H1 (cell line): ENCODE measurements around the gene PPP6R1. TPM values are rescaled to one million over a fixed set of nuclear protein-coding genes. Genes with fewer than 3 reads are reported as not detected.

ENCODE experiments used
- JUND ChIP-seq: IDR thresholded peaks from 2 replicates; pipeline ENCODE4 v1.6.1; 2011; ENCODE audit warnings: mild to moderate bottlenecking, improper control_type of control experiment, low read length
- polyA plus RNA-seq, 7 experiments: library from polyadenylated mRNA; depleted of rRNA in 3 of 7; stranded (reverse) in 5 of 7; unstranded in 2 of 7; fragments of >200 nt in 5 of 7; fragments of 200-250 nt in 2 of 7; gene quantifications; 1 replicate in 5 of 7; 2 replicates in 1 of 7; 4 replicates in 1 of 7; pipeline versions ENCODE4 v1.2.1 to v1.2.3, GENCODE V29; 2011 to 2013; ENCODE audit warnings: missing spikeins in 2 of 7, mixed read lengths in 2 of 7
- total RNA-seq: library from RNA; stranded (reverse); fragmentation: NEBNext Ultra II Directional; extraction: Animal tissue kit (Norgen Biotek cat#: 25700); gene quantifications from 2 replicates; pipeline ENCODE4 v1.2.1, GENCODE V29; 2021

The PPP6R1 gene
- total and polyA plus RNA-seq, 2 of the 8 experiments (the other 6 are each of a cell fraction or from before 2014, with no cell fraction given), result 36.4 to 74.4 TPM

- TF ChIP-seq JUND, result no peak
Measured at GRCh38 chr19:55232986-55233385, 25.8 kb downstream of the PPP6R1 start (continued).
